Amniotic epithelial cell (primary cell): ENCODE measurements around the gene LY6G5B.
"Not testable (repeated sequence)": the region's sequence is repeated elsewhere in the genome, so short reads cannot be mapped to it uniquely, and the experiment has no call there.

Experiments
- DNase-seq: peaks from one replicate; pipeline ENCODE4 v3.0.0-alpha.2; 2010; ENCODE audit warnings: low read depth

Gene LY6G5B

DNA sequence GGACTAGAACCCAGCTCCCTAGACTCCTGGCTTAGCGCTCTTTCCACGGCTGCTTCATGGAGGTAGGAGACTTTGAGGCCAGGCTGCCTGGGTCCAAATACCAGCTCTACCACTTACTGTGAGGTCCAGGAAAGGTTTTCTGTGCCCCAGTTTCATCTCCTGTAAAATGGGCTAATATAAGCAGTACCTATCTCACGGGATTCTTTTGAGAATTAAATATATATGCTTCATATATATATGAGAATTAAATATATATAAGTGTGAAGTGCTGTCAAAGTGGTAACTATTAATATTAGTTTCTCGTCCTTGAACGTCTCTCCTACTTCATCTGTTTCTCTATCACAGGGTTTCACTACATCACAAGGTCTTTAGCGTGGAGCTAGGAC is 21.3 kb downstream of the LY6G5B start:
- DNase-seq = no peak

DNA sequence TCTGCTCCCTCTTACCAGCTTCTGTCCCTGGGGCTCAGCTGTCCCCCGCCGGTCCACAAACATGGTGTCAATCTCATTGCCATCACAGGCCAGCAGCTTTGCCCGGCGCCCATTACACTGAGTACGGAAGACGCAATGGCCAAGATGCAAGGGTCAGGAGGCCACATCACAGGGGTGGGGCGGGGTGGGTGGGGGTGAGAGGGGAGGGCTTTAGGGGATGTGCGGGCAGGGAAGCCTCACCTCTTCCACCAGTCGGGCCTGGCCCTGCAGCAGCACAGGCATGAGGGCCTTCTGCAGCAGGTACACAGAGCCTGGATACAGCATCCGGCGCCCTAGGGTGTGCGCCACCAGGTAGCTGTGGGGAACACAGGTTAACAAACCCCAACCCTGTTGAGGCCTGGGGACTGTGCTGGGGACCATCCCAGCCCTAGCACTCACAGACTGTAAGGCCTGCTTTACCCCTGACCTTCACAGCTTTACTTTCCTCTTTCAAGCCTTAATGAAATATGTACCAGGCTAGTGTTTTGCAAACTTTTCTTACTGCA is 21.9 kb downstream of the LY6G5B start:
- DNase-seq = no peak

DNA sequence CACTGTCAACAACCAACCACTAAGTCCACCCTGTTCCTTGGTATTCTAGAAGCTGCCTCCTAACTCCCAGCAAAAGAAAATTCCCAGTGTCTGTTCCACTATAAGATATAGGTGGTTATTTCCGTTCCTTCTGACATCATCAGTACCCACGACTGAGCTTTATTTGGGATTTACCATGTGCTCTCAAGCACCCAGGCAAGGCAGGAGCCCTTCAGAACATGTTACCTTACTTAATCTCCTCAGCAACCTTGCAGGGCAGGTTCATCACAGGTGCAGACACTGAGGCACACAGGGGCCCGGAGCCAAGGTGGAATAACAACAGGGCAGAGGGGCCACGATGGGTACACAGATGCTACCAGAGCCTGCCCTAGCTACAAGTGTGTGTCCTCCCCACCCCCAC is 22.6 kb downstream of the LY6G5B start:
- DNase-seq = no peak

DNA sequence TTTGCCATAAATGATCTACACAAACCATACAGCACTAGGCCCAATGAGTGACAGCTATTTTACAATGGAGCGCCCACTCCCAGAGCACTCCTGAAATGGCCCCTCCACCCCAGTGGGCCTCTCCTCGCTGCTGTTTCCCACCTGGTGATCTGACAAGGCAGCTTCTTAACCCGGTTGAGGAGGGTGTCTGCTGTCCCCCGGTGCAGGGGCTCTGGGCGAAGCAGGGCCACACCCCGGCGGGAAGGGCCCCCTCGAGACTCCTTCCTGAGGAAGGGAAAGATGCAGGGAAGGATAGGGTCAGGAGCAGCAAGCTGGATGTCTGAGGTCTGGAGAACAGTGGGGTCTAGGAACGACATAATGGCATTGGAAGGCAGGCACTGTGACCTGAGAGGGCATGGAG is 23.1 kb downstream of the LY6G5B start:
- DNase-seq = no peak

DNA sequence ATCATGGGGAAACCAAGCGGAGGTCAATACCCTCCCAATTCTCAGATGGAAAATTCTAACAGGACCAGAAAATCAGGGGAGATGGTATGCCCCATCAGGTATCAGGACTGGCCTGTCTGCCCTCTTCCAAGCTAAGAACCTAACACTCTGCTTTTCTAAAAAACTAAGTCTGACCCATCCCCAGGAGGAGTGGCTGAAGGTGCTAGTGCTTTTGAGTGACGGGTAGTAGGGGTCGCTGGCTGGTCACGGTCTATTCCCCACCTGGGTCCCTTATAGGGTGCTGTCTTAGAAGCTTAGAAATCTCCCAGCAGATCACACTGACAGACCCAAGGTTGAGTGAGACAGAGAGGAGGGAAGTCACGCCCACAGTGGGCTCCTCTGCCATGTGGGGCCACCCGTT is 23.8 kb downstream of the LY6G5B start:
- no peak for DNase-seq

DNA sequence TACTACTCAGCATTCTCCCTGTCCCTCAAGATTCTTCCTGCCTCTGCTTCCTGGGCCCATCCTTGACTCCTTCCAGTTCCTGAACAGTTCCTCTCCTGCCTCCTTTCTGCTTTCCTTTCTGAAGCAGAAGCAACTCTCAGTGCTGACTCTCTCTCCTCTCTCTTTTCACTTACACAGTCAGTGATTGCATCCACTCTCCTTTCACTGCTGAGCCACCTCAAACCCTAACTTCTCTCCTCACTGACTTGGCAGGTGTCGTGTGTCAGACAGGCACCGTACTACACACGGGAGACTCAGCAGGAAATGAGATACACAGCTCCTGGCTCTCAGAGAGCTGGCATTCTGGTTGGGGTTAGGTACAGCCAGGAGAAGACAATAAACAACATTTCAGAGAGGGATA is 27.8 kb downstream of the LY6G5B start:
- no peak for DNase-seq

DNA sequence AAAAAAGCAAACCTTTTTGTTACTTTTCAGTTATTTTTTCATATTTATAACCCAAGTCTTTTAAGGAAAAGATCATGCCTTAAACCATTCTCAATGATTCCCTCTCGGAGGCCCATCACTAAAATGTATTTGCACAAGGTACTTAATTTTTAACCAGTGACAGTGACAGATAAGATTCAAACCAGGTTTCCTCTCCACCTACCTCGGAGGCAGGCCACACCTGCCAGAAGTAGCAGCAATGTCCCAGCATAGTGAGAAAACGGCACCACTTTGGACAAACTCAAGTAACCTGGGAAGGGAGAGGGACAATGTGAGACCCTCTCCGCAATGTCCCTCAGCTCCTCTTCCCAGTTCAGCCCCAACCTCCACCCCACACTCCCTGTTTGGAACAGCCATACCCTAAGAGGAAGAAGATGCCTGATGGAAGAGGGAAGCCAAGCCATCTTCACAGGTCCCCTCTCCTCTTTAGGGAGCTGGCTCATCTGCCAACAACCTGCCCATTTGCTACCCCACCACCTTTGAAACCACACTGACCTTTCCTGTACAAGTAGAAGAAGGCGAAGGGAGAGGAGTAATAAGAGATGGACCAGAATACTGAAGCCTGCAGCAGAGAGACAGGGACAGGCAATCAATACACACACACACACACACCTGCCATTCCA is 31.1 kb downstream of the LY6G5B start:
- no peak for DNase-seq

DNA sequence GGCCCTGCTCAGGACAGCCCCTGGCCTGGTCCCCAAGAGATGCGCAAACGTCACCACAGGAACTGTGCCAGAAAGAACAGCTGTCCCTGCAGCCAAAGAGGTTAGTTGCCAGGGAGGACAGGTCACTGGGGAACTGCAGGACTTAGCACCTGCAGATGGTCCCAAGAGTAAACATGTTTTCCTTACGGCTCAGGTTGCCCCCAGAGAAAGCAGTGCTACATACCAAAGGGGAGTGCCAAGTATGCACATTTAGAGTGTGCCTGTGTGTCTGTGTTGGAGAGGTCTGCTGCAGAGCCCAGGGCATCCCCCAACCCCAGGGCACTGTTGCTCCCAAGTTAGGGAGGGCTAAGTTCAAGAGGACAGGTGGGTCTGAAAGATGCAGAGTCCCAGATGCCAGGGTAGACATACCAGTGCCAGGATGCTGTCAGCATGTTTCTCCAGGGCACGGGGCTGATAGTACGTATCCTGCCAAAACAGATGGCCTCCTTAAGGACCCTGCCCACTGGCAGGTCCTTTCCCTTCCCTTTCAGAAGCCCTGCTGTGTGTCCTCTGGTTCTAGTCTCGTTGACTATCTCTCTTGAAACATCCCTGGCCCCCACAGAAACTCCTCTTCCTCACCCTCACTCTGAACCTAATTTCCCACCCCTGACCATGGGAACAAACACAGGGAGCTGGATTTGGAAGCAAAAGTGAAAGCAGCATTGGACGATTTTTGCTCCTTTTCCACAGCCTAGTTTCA is 32.1 kb downstream of the LY6G5B start:
- DNase-seq = no peak

DNA sequence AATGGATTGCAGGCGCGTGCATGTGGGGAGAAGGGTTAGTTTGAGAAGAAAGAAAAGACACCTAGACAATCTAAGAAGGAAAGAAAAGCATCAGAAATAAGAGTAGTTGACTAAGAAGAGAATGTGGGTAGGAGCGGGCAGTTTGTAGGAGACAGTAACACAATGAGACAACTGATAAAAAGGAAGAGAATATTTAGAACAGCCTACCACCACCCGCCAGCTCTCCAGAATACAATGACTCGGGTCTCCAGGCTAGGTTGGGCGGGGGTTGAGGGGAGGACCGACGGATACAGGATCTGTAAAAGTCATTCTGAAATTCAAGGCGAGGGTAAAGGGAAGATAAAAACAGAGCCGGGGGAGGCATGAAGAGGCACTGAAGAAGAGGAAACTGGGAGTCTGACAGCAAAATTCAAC is 32.6 kb downstream of the LY6G5B start:
- no peak for DNase-seq

DNA sequence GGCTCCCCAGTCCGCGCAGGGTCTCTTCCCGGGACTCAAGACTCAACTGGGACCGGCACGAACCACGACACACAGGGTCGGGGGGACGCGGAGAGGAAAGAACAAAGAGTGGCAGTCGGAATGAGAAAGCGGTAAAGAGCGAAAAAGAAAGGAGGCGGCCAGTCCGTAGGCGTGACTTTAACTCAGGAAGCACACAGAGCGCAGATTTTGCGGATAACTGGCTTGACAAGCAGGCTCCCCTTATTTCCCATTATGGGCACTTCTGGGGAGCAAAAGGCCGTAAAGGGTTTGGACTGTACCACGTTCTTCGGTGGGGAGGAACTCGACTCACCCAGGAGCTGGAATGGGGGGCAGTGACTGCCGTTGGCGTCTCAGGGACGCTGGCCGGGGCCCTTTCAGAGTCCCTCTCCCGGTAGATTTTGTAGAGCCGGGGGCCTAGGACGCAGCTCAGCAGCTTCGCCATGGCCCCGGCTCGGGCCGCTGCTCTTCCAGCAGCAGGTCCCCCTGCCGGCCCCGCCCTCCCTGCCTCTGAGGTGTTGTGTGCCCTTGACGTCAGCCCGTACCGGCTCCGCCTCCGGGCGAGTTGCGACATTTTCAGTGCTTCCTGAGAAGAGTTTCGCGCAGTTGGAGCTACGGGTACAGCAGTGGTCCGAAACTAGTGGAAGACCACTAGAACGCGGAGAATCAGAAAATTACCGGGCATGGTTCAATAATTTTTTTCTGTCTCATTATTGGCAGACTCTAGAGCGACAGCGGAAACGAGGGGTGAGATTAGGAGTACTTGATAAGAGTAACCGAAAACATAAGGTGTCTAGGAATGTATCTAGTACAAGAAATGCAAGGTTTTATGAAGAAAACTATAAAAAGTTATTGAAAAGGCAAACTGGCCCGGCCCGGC is 33.3 kb downstream of the LY6G5B start, which contains the start of gene ABHD16A:
ABHD16A (minus strand) TSS at position 506 of the 898 bp plus-strand sequence; CDS start at position 463, 43 bp downstream.
- DNase-seq = peak; percentile 98

DNA sequence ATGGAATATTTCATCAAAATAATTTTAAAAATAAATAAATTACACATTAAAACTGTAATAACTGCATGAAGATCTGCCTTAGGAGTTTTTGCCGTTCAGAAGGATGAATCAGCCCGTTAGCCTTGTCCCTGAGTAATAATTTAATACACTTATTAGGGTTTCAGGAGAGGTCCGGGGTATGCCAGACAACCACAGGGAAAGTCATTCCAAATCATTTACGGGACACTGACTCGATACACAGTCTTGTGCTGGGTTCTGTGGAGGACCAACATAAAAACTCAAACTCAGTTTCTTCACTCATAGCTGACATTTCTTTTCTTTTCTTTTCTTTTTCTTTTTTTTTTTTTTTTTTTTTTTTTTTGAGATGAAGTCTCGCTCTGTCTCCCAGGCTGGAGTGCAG is 36.2 kb downstream of the LY6G5B start:
- DNase-seq = no peak

DNA sequence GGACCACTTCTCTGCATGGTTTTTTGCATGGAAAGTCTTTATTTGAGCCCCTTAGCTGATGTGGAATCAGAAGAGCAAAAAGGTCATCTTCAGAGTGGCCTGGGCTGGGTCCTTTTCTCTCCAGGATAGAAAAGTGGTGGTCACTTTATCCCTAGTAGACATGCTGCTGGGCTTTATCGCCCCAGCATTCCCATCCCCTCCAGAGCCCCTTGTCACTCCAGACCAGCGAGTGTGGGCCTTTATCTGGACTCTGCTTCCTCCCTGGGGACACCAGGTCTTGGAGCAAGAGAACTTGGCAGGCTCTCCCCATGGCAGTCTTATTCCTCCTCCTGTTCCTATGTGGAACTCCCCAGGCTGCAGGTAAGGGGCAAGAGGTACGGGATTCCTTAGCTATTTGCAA is 36.8 kb downstream of the LY6G5B start, which contains the start of gene LY6G6F:
LY6G6F (plus strand) TSS at position 268 of the 400 bp plus-strand sequence; CDS start at position 309, 41 bp downstream.
- no peak for DNase-seq

DNA sequence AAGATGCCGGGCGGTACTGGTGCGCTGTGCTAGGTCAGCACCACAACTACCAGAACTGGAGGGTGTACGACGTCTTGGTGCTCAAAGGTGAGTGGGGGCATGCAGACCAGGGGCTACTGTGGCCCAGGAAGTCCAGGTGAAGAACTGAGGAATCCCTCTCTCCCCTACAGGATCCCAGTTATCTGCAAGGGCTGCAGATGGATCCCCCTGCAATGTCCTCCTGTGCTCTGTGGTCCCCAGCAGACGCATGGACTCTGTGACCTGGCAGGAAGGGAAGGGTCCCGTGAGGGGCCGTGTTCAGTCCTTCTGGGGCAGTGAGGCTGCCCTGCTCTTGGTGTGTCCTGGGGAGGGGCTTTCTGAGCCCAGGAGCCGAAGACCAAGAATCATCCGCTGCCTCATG is 37.9 kb downstream of the LY6G5B start:
- no peak for DNase-seq

DNA sequence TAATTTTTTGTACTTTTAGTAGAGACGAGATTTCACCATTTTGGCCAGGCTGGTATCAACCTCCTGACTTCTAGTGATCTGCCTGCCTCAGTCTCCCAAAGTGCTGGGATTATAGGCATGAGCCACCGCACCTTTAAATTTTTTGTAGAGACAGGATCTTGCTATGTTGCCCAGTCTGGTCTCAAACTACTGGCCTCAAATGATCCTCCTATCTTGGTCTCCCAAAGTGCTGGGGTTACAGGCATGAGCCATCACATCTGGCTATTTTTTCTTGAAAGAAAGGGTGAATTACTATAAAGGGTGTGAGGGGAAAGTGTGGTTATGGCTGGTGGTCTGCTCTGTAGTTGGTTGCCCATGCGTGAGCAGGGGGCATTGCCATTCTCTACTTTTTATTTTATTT is 38.4 kb downstream of the LY6G5B start:
- DNase-seq = no peak

DNA sequence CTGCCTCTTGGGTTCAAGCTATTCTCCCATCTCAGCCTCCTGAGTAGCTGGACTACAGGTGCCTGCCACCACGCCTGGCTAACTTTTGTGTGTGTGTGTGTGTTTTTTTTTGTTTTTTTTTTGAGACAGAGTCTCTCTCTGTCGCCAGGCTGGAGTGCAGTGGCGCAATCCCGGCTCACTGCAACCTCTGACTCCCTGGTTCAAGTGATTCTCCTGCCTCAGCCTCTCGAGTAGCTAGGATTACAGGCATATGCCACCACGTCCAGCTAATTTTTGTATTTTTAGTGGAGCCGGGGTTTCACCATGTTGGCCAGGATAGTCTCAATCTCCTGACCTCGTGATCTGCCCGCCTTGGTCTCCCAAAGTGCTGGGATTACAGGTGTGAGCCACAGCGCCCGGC is 39.4 kb downstream of the LY6G5B start:
- DNase-seq = not testable (repeated sequence)

DNA sequence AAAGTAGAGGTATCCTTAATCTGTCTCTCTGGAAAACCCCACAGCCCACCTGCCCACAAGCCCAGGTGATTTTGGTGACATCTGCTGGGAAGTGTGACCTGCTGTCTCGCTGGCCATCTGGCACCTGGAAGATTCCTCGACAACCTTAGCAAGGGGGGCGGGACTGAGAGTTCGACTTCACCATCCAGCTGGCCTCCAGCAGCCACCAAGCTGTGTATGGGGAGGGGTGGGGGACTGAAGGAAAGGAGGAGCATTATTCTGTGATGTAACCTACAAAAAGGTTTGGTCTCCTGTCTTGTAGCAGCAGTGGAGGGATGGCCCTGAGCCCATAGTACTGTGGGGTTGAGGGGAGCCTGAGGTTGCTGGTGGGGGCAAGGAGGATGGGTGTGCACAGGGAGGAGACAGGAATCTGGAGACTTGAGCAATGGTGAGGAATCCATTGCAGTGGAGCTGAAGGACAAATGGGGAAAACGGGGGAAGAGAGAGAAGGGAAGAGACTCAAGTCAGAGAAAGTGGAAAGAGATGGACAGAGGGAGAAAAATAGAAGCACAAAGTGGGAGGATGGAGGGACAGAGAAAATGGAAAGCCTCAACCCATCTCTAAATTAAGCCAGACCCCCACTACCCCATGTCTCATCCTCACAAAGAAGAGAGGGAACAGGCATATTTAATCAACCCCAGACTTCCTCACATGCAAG is 40.9 kb downstream of the LY6G5B start:
- DNase-seq = no peak

DNA sequence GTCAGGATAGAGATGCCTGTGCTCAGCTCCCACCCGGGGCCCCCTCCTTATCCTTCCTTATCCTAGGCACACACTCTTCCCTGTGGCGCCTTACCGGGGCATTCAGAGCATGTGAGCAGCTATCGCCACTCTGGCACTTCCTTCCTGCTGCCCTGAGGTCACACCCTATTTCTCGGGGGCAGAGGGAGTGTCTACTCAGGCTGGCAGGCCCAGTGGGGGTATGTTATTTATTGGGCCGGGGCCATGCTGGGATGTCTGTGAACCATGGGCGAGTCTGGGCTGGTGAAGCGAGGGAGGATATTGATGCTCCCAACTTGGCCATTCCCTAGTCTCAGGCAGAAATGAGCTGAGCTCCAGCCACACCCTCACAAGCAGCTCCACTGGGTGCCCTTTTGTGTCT is 41.5 kb downstream of the LY6G5B start:
- DNase-seq = no peak

DNA sequence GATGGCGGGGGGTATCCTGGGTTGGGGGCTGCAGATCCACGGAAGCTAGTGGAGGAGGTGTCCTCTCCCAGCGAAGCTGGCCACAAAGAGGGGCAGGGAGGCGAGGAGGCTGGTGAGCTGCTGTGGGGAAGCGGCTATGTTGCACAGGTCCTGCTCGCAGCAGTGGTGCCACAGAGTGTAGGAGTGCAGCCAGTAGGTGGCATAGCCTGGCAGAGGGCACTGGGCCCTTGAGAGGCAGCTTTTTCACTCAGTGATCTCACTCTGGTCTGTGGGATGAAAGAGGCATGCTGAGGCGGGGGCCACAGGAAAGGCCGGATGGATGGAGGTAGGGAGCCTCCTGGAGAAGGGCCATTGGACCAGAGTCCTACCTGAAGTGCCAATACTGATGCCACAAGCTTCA is 42.5 kb downstream of the LY6G5B start:
- DNase-seq = no peak

DNA sequence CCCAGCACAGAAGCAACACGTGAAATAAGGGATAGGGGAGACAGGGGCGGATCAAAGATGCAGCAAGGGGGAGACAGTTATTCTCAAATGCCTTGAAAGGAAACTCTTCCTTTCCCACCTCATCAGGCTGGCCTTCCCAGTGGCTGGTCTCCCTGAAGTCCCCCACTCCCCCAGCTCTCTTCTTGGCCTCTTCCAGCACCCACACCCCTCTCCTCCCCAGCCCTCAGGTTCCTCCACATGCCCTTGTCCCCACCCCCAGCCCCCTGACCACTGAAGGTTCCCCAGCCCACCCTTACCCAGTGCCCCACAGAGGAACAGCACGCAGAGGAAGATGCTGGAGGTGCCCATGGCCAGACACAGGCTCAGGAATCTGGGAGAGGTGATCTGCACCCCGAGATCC is 43.7 kb downstream of the LY6G5B start:
- no peak for DNase-seq

DNA sequence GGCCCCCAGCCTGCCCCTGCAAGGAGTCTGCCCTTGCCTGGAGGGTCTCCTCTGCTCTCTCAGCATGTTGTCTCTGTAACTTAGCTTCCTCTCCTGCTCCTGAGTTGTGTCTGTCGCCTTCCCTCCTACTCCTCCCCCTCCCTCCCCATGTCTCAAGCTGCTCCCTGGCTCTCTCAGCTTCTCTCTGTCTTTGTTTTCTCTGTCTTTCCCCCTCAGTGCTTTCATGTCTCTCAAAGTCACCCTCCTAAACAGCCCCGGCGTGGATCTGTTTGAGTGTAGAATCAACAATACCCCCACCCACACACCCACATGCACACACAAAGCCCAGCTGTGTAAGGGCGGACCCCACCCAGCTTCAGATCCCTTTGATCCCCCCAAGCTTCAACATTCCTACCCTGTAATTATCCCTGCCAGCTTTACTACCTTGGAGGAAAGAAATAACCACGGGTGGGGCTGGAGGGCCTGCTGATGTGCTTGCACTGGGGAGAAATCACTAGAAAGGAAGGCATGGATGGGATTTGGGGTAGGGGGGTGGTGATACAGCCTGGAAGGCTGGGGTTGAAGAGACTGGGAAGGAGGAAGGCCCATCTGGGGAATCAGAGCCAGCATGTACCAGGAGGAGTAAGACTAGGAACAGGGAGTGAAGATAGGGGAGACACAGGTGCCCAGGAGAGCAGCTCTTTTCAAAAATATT is 44.4 kb downstream of the LY6G5B start:
- no peak for DNase-seq
